ENCODE data around the gene FUOM.

- TF ChIP-seq CTCF (IDR thresholded peaks at IDR 0.05): no peak
- TF ChIP-seq POLR2A (IDR thresholded peaks at IDR 0.05): no peak
Measured at GRCh38 chr10:133337370-133337725, 20.5 kb downstream of the FUOM start.
